Panc1 (cell line): ENCODE results near the gene MATN1. TPM values are rescaled to one million over a fixed set of nuclear protein-coding genes. Genes with fewer than 3 reads are reported as not detected.

ENCODE experiments used
- ATAC-seq: fragments of 200-7000 bp; cut with Tn5 transposase; 2 replicates; pipeline ENCODE4 v1.9.1; 2020; ENCODE audit warnings: mild to moderate bottlenecking, moderate library complexity
- BruUV-seq: library from RNA; stranded (reverse); fragments of 400-500 nt; replicated peaks from 2 replicates; lab custom pipeline; 2021; lab: Mats Ljungman, UMichigan
- CTCF ChIA-PET: fragments of 300-600 bp; sonication (Branson Sonifier 250); formaldehyde crosslinking; loops from one replicate; lab custom pipeline; 2022; ENCODE audit warnings: antibody characterized with exemption; lab: Charles Lee
- POLR2A ChIA-PET: fragments of 300-600 bp; sonication (Branson Sonifier 250); formaldehyde crosslinking; loops from one replicate; lab custom pipeline; 2022; ENCODE audit warnings: antibody characterized with exemption; lab: Charles Lee
- DNase-seq: peaks from one replicate; pipeline ENCODE4 v3.0.0-alpha.2; 2010; ENCODE audit warnings: low read depth, low spot score
- H3K27ac ChIP-seq: 2 replicates; pipeline ENCODE4 v1.5.1; 2011; ENCODE audit warnings: mild to moderate bottlenecking, low read length, inconsistent platforms
- H3K27me3 ChIP-seq: fragments of 200-500 bp; sonication (Bioruptor generic); 2 replicates; pipeline ENCODE4 v1.6.0; 2014; ENCODE audit warnings: low read length, inconsistent platforms; ENCODE audit not compliant: control insufficient read depth, insufficient read depth
- H3K36me3 ChIP-seq: fragments of 200-500 bp; sonication (Bioruptor generic); 2 replicates; pipeline ENCODE4 v1.5.1; 2014; ENCODE audit warnings: inconsistent platforms, mild to moderate bottlenecking, low read length, moderate library complexity; ENCODE audit not compliant: control insufficient read depth, insufficient read depth
- H3K4me1 ChIP-seq: 2 replicates; pipeline ENCODE4 v1.5.1; 2011; ENCODE audit warnings: inconsistent platforms, mild to moderate bottlenecking, low read length, moderate library complexity; ENCODE audit not compliant: control insufficient read depth, insufficient read depth
- H3K4me3 ChIP-seq, 2 experiments: 2 replicates each; pipeline ENCODE4 v1.5.1; 2011 to 2012; ENCODE audit warnings: low read depth in 2 of 2, low read length in 2 of 2, mild to moderate bottlenecking in 2 of 2, inconsistent platforms in 1 of 2, moderate library complexity in 1 of 2
- H3K9me3 ChIP-seq: fragments of 200-500 bp; sonication (Bioruptor generic); 2 replicates; pipeline ENCODE4 v1.5.1; 2014; ENCODE audit warnings: low read depth, mild to moderate bottlenecking, inconsistent platforms, low read length, moderate library complexity; ENCODE audit not compliant: control insufficient read depth, insufficient read depth
- POLR2AphosphoS5 ChIP-seq: IDR thresholded peaks from 2 replicates; pipeline ENCODE4 v1.6.1; 2012; ENCODE audit warnings: mild to moderate bottlenecking, low read depth, low read length, moderate library complexity
- SIN3A ChIP-seq: IDR thresholded peaks from 2 replicates; pipeline ENCODE4 v1.6.1; 2012; ENCODE audit warnings: low read depth, mild to moderate bottlenecking, low read length, moderate library complexity, borderline replicate concordance; ENCODE audit not compliant: insufficient read depth
- TCF7L2 ChIP-seq: IDR thresholded peaks from 2 replicates; pipeline ENCODE4 v1.6.1; 2011; ENCODE audit warnings: mild to moderate bottlenecking, low read depth, low read length, inconsistent platforms
- in situ Hi-C: cut with HindIII; loops from 2 replicates; pipeline ENCODE4 v1.10.0; 2016; ENCODE audit warnings: low sequenced_read_pairs, low pct_unique_long_range_greater_than_20kb
- intact Hi-C: fragments of 100-400 bp; cut with micrococcal nuclease; formaldehyde crosslinking; loops from one replicate; pipeline ENCODE4 v1.10.0; 2022; ENCODE audit not compliant: unreplicated experiment
- total RNA-seq: library from RNA; stranded (reverse); gene quantifications from one replicate; pipeline ENCODE4 v1.2.1, GENCODE V29; 2021; ENCODE audit not compliant: unreplicated experiment
- TF ChIP-seq, protein P1 (sequence below), 2 experiments: IDR thresholded peaks; 2 replicates each; pipeline ENCODE4 v1.6.1; 2011 to 2012; ENCODE audit warnings: low read depth in 2 of 2, control low read depth in 1 of 2, low read length in 1 of 2, mild to moderate bottlenecking in 1 of 2, moderate library complexity in 1 of 2; ENCODE audit not compliant: insufficient read depth in 1 of 2
- TF ChIP-seq, protein P2 (sequence below): fragments of 450-650 bp; IDR thresholded peaks from 2 replicates; pipeline ENCODE4 v1.5.1; 2017; ENCODE audit warnings: mild to moderate bottlenecking

The MATN1 gene
- total RNA-seq, 1 experiment from 2014 or later: 0.59 TPM

DNA sequence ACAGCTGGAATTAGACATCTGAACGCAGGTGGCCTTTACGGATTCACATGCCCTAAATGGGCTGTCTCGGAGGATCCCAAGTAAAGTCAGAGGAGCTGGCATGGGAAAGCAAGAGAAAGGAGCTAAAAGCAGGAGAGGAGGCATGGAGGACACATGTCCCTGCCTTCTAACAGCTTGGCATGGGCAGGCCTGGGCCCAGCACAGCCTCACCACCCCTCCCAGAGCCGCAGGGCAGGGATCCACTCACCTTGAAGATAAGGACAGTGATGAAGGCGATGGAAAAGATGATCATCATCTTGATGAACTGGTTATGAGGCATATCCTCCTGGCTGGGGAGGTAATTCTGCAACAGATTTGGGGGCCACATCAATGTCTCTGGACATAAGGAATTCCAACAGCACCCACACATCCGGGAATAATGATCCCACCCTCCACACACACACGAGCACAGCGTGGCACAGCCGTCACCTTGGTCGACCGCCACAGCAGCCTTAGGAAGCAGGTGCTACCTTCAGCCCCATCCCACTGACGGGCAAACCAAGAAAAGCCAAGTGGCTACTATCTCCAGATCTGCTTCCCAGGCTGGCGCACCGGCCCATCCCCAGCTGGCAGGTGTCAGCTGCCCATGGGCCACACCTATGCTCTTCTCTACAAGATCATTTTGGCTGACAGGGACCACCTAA lies 14.1 kb upstream of the MATN1 start:
- H3K9me3 ChIP-seq: no peaks in the 10 kb centered on the region
- POLR2A ChIA-PET: no interaction called here
- H3K27me3 ChIP-seq: no peaks in the 10 kb centered on the region
- TF ChIP-seq TCF7L2 (no peak), SIN3A (no peak), POLR2AphosphoS5 (no peak)
- TF ChIP-seq, protein P1, sequence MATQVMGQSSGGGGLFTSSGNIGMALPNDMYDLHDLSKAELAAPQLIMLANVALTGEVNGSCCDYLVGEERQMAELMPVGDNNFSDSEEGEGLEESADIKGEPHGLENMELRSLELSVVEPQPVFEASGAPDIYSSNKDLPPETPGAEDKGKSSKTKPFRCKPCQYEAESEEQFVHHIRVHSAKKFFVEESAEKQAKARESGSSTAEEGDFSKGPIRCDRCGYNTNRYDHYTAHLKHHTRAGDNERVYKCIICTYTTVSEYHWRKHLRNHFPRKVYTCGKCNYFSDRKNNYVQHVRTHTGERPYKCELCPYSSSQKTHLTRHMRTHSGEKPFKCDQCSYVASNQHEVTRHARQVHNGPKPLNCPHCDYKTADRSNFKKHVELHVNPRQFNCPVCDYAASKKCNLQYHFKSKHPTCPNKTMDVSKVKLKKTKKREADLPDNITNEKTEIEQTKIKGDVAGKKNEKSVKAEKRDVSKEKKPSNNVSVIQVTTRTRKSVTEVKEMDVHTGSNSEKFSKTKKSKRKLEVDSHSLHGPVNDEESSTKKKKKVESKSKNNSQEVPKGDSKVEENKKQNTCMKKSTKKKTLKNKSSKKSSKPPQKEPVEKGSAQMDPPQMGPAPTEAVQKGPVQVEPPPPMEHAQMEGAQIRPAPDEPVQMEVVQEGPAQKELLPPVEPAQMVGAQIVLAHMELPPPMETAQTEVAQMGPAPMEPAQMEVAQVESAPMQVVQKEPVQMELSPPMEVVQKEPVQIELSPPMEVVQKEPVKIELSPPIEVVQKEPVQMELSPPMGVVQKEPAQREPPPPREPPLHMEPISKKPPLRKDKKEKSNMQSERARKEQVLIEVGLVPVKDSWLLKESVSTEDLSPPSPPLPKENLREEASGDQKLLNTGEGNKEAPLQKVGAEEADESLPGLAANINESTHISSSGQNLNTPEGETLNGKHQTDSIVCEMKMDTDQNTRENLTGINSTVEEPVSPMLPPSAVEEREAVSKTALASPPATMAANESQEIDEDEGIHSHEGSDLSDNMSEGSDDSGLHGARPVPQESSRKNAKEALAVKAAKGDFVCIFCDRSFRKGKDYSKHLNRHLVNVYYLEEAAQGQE (IDR thresholded peaks at IDR 0.05; ENCODE audit: insufficient read depth in 1 of 2, low read depth in 2 of 2, low read length in 1 of 2): no peak
- TF ChIP-seq, protein P2, sequence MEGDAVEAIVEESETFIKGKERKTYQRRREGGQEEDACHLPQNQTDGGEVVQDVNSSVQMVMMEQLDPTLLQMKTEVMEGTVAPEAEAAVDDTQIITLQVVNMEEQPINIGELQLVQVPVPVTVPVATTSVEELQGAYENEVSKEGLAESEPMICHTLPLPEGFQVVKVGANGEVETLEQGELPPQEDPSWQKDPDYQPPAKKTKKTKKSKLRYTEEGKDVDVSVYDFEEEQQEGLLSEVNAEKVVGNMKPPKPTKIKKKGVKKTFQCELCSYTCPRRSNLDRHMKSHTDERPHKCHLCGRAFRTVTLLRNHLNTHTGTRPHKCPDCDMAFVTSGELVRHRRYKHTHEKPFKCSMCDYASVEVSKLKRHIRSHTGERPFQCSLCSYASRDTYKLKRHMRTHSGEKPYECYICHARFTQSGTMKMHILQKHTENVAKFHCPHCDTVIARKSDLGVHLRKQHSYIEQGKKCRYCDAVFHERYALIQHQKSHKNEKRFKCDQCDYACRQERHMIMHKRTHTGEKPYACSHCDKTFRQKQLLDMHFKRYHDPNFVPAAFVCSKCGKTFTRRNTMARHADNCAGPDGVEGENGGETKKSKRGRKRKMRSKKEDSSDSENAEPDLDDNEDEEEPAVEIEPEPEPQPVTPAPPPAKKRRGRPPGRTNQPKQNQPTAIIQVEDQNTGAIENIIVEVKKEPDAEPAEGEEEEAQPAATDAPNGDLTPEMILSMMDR: no peak
- H3K36me3 ChIP-seq: no peaks in the 10 kb centered on the region
- CTCF ChIA-PET: no interaction called here
- intact Hi-C loops: no loop called here
- in situ Hi-C loops: no loop called here
- DNase-seq (no peak), ATAC-seq (no peak)
- H3K4me3 ChIP-seq: no peak overlapping the region
- BruUV-seq: no TSS peak
- H3K27ac ChIP-seq: no peak overlapping the region
- H3K4me1 ChIP-seq: no peaks in the 10 kb centered on the region

DNA sequence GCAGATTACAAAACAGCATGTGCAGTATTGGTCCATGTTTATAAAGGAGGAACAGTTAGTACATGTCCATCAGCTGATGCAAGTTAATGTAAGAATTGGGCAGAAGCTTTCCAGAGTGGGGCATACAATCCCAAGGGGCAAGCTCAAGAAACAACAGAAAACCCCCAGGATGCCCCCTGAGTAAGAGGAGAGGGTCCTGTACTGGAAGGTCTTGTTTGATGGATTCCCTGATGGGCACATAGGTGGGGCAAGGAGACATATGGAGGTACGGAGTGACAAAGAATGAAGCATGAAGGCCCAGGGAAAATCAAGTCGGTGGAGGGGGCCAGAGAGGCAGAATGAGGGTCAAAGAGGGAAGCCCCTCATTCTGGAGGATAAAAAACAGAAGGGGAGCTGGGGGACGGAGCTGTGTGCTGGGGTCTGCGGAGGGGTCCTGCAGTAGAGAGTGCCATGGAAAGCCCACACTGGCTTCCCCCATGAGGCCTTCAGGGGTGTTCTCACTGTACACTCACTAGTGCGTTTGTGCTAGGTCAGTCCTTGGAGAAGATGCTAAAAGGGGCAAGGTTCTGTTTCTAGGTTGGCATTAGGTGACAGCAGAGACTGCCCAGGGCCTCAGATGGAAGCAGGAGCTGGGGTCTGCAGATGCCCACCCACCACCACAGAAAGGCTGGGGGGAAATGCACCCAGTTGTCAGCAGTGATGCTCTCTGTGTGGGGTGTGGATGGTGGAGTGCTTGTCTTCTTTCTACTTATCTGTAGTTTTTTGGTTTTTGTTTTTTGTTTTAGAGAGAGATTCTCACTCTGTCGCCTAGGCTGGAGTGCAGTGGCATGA lies 12.5 kb upstream of the MATN1 start:
- intact Hi-C loops (no loop called here), in situ Hi-C loops (no loop called here)
- no TSS peak for BruUV-seq
- Histone ChIP-seq H3K4me3 (no peak overlapping the region), H3K27ac (no peak overlapping the region), H3K4me1 (no peaks in the 10 kb centered on the region), H3K27me3 (no peaks in the 10 kb centered on the region), H3K36me3 (no peaks in the 10 kb centered on the region), H3K9me3 (no peaks in the 10 kb centered on the region)
- CTCF ChIA-PET: no interaction called here
- no peak for DNase-seq
- no peak for ATAC-seq
- POLR2A ChIA-PET: interaction anchor here (0.6 kb wide), 1 partner anchor 559 kb away, joined by 3 read pairs; no protein-coding TSS in a partner anchor
- TF ChIP-seq, protein P2: no peak
- no peak for TF ChIP-seq SIN3A
- TF ChIP-seq, protein P1 (IDR thresholded peaks at IDR 0.05; ENCODE audit: insufficient read depth in 1 of 2, low read depth in 2 of 2, low read length in 1 of 2): no peak
- no peak for TF ChIP-seq TCF7L2
- no peak for TF ChIP-seq POLR2AphosphoS5
